DOHH2 (cell line): ENCODE results near the gene RALA.

ENCODE experiments used
- H3F3A ChIP-seq: fragments of 200-600 bp; sonication (generic), shearing (Covaris generic); 2 replicates; pipeline ENCODE4 v1.6.0; 2016; ENCODE audit warnings: antibody characterized with exemption, mild to moderate bottlenecking; ENCODE audit not compliant: control insufficient read depth, insufficient read depth
- H3K27ac ChIP-seq: fragments of 200-600 bp; sonication (generic); 2 replicates; pipeline ENCODE4 v1.5.1; 2014; ENCODE audit warnings: low read depth, mild to moderate bottlenecking, low read length, moderate library complexity
- H3K27me3 ChIP-seq: fragments of 200-600 bp; sonication (generic); 2 replicates; pipeline ENCODE4 v1.6.1; 2014; ENCODE audit warnings: mild to moderate bottlenecking, low read length, mixed read lengths; ENCODE audit not compliant: control insufficient read depth
- H3K36me3 ChIP-seq: fragments of 200-600 bp; sonication (generic); 2 replicates; pipeline ENCODE4 v1.6.1; 2014; ENCODE audit warnings: mild to moderate bottlenecking, low read length, moderate library complexity, mixed read lengths; ENCODE audit not compliant: control insufficient read depth
- H3K4me1 ChIP-seq: fragments of 200-600 bp; sonication (generic); 2 replicates; pipeline ENCODE4 v1.6.1; 2014; ENCODE audit warnings: mild to moderate bottlenecking, low read length, mixed read lengths; ENCODE audit not compliant: control insufficient read depth
- H3K4me2 ChIP-seq: fragments of 200-600 bp; sonication (generic); 2 replicates; pipeline ENCODE4 v1.6.0; 2014; ENCODE audit warnings: mild to moderate bottlenecking, low read length, moderate library complexity
- H3K4me3 ChIP-seq: fragments of 200-600 bp; sonication (generic); 2 replicates; pipeline ENCODE4 v1.5.1; 2014; ENCODE audit warnings: mild to moderate bottlenecking, low read length, mixed read lengths
- H3K79me2 ChIP-seq: fragments of 200-600 bp; sonication (generic); 2 replicates; pipeline ENCODE4 v1.6.1; 2014; ENCODE audit warnings: mild to moderate bottlenecking, low read length, mixed read lengths; ENCODE audit not compliant: control insufficient read depth
- H3K9me2 ChIP-seq: fragments of 200-600 bp; sonication (generic); replicated peaks from 2 replicates; pipeline ENCODE4 v1.6.1; 2014; ENCODE audit warnings: mild to moderate bottlenecking, low read length, mixed read lengths; ENCODE audit not compliant: control insufficient read depth
- H3K9me3 ChIP-seq: fragments of 200-600 bp; sonication (generic); 2 replicates; pipeline ENCODE4 v1.6.1; 2014; ENCODE audit warnings: antibody characterized with exemption, low read length, mixed read lengths; ENCODE audit not compliant: control insufficient read depth, insufficient read depth
- H4K20me1 ChIP-seq: fragments of 200-600 bp; sonication (generic); 2 replicates; pipeline ENCODE4 v1.6.0; 2014; ENCODE audit warnings: low read depth, mild to moderate bottlenecking, antibody characterized with exemption, low read length, moderate library complexity; ENCODE audit not compliant: control insufficient read depth, insufficient read depth
- EZH2phosphoT487 ChIP-seq: fragments of 200-600 bp; sonication (generic); IDR thresholded peaks from 2 replicates; pipeline ENCODE4 v1.6.1; 2017; ENCODE audit warnings: borderline replicate concordance, mild to moderate bottlenecking, antibody characterized with exemption, low read length, moderate library complexity, mixed read lengths
- TF ChIP-seq, protein P1 (sequence below): fragments of 200-600 bp; sonication (generic); IDR thresholded peaks from one replicate; pipeline ENCODE4 v1.5.1; 2014; ENCODE audit warnings: antibody characterized with exemption, mild to moderate bottlenecking, low read depth, low read length; ENCODE audit not compliant: poor library complexity, severe bottlenecking

RALA gene

DNA sequence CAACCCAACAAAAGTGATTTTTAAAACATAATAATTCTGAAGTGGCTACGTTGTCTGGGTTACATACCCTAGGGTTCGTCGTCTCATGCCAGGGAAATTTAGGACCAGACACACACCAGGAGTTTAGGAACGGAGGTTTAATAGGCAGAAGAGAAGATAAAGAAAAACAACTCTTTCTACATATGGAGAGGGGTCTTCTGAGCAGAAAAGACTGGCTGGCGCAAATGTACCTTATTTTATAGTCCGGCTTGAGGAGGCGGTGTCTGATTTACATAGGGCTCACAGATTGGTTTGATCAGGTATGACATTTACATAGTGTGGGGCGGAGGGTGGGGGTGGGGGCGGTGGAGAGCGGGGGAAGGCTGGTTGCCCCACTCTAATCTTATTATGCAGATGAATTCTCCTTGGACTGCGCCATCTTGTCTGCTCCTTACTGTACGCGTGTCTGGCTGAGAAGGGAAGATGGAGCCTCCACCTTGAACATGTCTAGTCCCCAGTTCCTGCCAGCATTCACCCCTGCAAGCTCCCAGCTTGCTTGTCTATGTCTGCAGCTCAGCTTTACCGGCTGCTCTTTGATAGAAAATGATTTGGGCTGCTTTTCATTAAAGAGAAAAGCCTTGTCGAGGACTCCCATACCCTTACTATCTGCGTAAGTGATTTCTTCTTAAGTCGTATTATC is 98.7 kb downstream of the RALA start:
- Histone ChIP-seq H3K4me1 (no peaks in the 10 kb centered on the region), H3K9me3 (no peaks in the 10 kb centered on the region), H3K4me2 (no peak overlapping the region), H3K27ac (no peak overlapping the region), H3F3A (0 out of 2 replicates have a peak, but pooled peaks cover 2% of the 10 kb centered on the region), H3K36me3 (no peaks in the 10 kb centered on the region), H3K27me3 (no peaks in the 10 kb centered on the region), H3K79me2 (no peaks in the 10 kb centered on the region), H4K20me1 (no peaks in the 10 kb centered on the region), H3K9me2 (no peaks in the 10 kb centered on the region), H3K4me3 (no peak overlapping the region)
- TF ChIP-seq EZH2phosphoT487 = no peak
- TF ChIP-seq, protein P1, sequence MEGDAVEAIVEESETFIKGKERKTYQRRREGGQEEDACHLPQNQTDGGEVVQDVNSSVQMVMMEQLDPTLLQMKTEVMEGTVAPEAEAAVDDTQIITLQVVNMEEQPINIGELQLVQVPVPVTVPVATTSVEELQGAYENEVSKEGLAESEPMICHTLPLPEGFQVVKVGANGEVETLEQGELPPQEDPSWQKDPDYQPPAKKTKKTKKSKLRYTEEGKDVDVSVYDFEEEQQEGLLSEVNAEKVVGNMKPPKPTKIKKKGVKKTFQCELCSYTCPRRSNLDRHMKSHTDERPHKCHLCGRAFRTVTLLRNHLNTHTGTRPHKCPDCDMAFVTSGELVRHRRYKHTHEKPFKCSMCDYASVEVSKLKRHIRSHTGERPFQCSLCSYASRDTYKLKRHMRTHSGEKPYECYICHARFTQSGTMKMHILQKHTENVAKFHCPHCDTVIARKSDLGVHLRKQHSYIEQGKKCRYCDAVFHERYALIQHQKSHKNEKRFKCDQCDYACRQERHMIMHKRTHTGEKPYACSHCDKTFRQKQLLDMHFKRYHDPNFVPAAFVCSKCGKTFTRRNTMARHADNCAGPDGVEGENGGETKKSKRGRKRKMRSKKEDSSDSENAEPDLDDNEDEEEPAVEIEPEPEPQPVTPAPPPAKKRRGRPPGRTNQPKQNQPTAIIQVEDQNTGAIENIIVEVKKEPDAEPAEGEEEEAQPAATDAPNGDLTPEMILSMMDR = no peak

DNA sequence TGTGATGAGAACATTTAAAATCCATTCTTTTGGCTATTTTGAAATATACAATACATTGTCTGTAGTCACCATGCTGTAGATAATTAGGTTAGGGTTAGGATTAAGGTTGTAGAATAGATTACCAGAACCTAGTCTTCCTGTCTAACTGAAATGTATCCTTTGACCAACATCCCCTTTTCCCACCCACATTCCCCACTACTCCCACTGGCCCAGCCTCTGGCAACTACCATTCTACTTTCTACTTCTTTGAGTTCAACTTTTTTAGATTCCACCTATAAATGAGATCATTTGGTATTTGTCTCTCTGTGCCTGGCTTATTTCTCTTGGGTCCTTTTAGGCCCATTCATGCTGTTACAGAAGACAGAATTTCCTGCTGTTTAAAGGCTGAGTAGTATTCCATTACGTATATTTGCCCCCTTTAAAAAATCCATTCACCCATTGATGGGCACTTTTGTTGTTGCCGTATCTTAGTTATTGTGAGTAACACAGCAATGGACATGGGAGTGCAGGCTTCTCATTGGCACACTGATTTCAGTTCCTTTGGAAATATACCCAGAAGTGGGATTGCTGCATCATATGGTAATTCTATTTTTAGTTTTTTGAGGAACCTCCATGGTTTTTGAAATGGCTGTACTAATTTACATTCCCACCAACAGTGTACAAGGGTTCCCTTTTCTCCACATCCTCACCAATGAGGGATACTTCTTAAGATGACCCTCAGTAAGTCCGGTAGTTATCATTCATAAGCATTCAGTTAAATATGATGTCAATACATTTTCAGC is 104.0 kb downstream of the RALA start:
- no peaks in the 10 kb centered on the region for H4K20me1 ChIP-seq
- peaks cover 17% of the 10 kb centered on the region for H3K4me1 ChIP-seq
- no peak overlapping the region for H3K4me3 ChIP-seq
- no peaks in the 10 kb centered on the region for H3K36me3 ChIP-seq
- no peaks in the 10 kb centered on the region for H3K9me3 ChIP-seq
- H3K4me2 ChIP-seq = no peak overlapping the region
- H3F3A ChIP-seq = 0 out of 2 replicates have a peak, but pooled peaks cover 2% of the 10 kb centered on the region
- no peaks in the 10 kb centered on the region for H3K27me3 ChIP-seq
- H3K9me2 ChIP-seq = no peaks in the 10 kb centered on the region
- H3K27ac ChIP-seq = no peak overlapping the region
- no peak for TF ChIP-seq EZH2phosphoT487
- TF ChIP-seq, protein P1 = no peak
- no peaks in the 10 kb centered on the region for H3K79me2 ChIP-seq

DNA sequence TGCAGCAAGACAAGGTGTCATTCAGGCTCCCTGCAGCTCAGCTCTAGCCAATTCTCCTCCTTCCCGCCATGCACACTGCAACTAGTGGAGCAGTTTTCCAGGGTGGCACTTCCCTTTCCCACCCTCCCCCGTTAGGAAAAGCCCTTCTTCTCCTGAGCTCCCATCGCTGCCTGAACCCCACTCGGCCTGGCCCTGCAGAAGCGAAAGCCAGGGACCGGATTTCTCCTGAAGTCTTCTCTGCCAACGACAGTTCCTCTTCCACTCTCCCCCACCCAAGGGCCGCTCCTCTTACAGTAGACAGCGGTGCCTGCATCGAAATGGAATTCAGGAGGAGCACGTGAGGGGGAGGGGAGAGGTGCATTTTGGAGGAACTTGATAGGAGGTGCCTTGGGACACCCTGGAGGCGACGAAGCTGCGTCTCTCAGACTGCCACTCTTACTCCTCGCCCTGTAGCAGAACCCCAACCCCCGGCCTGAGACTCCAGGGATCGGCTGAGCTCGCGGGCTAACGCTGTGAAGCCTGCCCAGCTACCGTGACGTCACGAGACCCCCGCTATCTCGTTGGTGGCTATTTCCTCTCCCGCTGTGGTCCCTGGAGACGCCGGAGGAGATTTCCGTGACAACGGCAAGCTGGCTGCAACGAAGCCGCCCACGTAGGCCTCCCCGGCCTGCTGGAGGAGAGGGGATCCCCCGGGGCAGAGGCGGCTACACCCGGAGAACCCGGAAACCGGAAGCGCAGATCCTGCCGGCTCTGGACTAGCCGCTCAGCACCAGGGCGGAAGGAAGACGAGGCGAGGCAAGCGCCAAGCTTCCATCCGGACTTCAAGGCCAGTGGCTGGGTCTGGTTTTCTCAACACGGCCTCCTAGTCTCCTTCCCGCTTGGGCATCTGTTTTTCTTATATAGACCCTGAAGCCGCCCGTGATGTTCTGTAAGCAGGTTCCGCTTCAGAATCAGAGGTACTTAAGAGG is 109.7 kb downstream of the RALA start:
- no peaks in the 10 kb centered on the region for H3K9me2 ChIP-seq
- peak overlapping the region; percentile 70 for H3K27ac ChIP-seq
- H4K20me1 ChIP-seq = no peaks in the 10 kb centered on the region
- H3K27me3 ChIP-seq = no peaks in the 10 kb centered on the region
- TF ChIP-seq, protein P1 = no peak
- no peak for TF ChIP-seq EZH2phosphoT487
- peaks cover 43% of the 10 kb centered on the region for H3K4me1 ChIP-seq
- peaks cover 44% of the 10 kb centered on the region for H3K79me2 ChIP-seq
- H3K4me2 ChIP-seq = peak overlapping the region; percentile 83
- peak overlapping the region; percentile 77 for H3K4me3 ChIP-seq
- H3F3A ChIP-seq = no peaks in the 10 kb centered on the region
- H3K36me3 ChIP-seq = peaks cover 20% of the 10 kb centered on the region
- no peaks in the 10 kb centered on the region for H3K9me3 ChIP-seq
